Measurements from ENCODE around the gene CDKN2C. TPM values are rescaled to one million over a fixed set of nuclear protein-coding genes. Genes with fewer than 3 reads are reported as not detected.

CDKN2C gene
- total RNA-seq, 1 experiment from 2014 or later: 49.2 TPM

- Histone ChIP-seq H3K36me3 (ENCODE audit: low read depth, low read length) (no peaks in the 10 kb centered on the region), H3K27ac (ENCODE audit: low read length) (no peak overlapping the region), H3F3A (ENCODE audit: low read length, unreplicated experiment) (peaks cover 4% of the 10 kb centered on the region), H3K9ac (ENCODE audit: low read length) (no peak overlapping the region), H4K20me1 (ENCODE audit: low read length) (no peaks in the 10 kb centered on the region), H3K4me3 (ENCODE audit: low read length) (no peak overlapping the region), H3K79me2 (ENCODE audit: low read length) (peaks cover 31% of the 10 kb centered on the region), H3K4me2 (ENCODE audit: low read length) (no peak overlapping the region), H3K9me3 (ENCODE audit: low read length) (no peaks in the 10 kb centered on the region), H3K4me1 (ENCODE audit: insufficient read depth, low read length) (peaks cover 8% of the 10 kb centered on the region), H2AFZ (ENCODE audit: low read length) (no peak overlapping the region), H3K9me2 (replicated peaks; ENCODE audit: low read length) (no peaks in the 10 kb centered on the region), H3K27me3 (ENCODE audit: low read length) (no peaks in the 10 kb centered on the region)
- POLR2A ChIA-PET (ENCODE audit: unreplicated experiment): no interaction called here
- TF ChIP-seq EZH2 (IDR thresholded peaks at IDR 0.05; ENCODE audit: low read length, unreplicated experiment) (no peak), CTCF (conservative IDR thresholded peaks at IDR 0.05; ENCODE audit: low read depth, low read length) (no peak), EZH2phosphoT487 (IDR thresholded peaks at IDR 0.05; ENCODE audit: borderline replicate concordance, low read length) (no peak)
- CTCF ChIA-PET: no interaction called here
- intact Hi-C loops (cut with micrococcal nuclease): loop anchor here (10.0 kb wide), 1 partner anchor 90 kb away; no protein-coding TSS in a partner anchor
- ATAC-seq: no peak
- BruUV-seq (replicated peaks): no TSS peak
- no peak for DNase-seq
Observed at GRCh38 chr1:50964863-50965262, 5.2 kb upstream of the CDKN2C start.

- H3K4me2 ChIP-seq (ENCODE audit: low read length): peak overlapping the region; percentile 95
- H3K36me3 ChIP-seq (ENCODE audit: low read depth, low read length): no peaks in the 10 kb centered on the region
- no peaks in the 10 kb centered on the region; the same call in 1 of the 2 replicates for H4K20me1 ChIP-seq (ENCODE audit: low read length)
- BruUV-seq (replicated peaks): no TSS peak
- H3K27ac ChIP-seq (ENCODE audit: low read length): peak overlapping the region; percentile 84; the same call in 1 of the 2 replicates
- no peaks in the 10 kb centered on the region for H3K9me3 ChIP-seq (ENCODE audit: low read length)
- peaks cover 8% of the 10 kb centered on the region for H3K4me1 ChIP-seq (ENCODE audit: insufficient read depth, low read length)
- H3K4me3 ChIP-seq (ENCODE audit: low read length): peak overlapping the region; percentile 93
- H3F3A ChIP-seq (ENCODE audit: low read length, unreplicated experiment): no peaks in the 10 kb centered on the region
- intact Hi-C loops (cut with micrococcal nuclease): loop anchor here (10.0 kb wide), 1 partner anchor 92 kb away; no protein-coding TSS in a partner anchor
- H3K27me3 ChIP-seq (ENCODE audit: low read length): no peaks in the 10 kb centered on the region
- no peak for ATAC-seq
- ChIA-PET POLR2A (ENCODE audit: unreplicated experiment) (no interaction called here), CTCF (no interaction called here)
- peaks cover 52% of the 10 kb centered on the region for H3K79me2 ChIP-seq (ENCODE audit: low read length)
- H3K9me2 ChIP-seq (replicated peaks; ENCODE audit: low read length): no peaks in the 10 kb centered on the region
- H3K9ac ChIP-seq (ENCODE audit: low read length): peak overlapping the region; percentile 93
- TF ChIP-seq EZH2phosphoT487 (IDR thresholded peaks at IDR 0.05; ENCODE audit: borderline replicate concordance, low read length) (no peak), EZH2 (IDR thresholded peaks at IDR 0.05; ENCODE audit: low read length, unreplicated experiment) (no peak), CTCF (conservative IDR thresholded peaks at IDR 0.05; ENCODE audit: low read depth, low read length) (no peak)
- DNase-seq: peak; percentile 15
- H2AFZ ChIP-seq (ENCODE audit: low read length): peak overlapping the region; percentile 87
Observed at GRCh38 chr1:50966991-50967390, 3.1 kb upstream of the CDKN2C start.

- intact Hi-C loops (cut with micrococcal nuclease): loop anchor here (10.0 kb wide), 1 partner anchor 93 kb away; no protein-coding TSS in a partner anchor
- peak overlapping the region; percentile 84 for H3K27ac ChIP-seq (ENCODE audit: low read length)
- H3K36me3 ChIP-seq (ENCODE audit: low read depth, low read length): no peaks in the 10 kb centered on the region
- BruUV-seq (replicated peaks): TSS peak; percentile 31
- H3F3A ChIP-seq (ENCODE audit: low read length, unreplicated experiment): no peaks in the 10 kb centered on the region
- DNase-seq (peak; percentile 50), ATAC-seq (no peak; the same call in 1 of the 2 replicates)
- TF ChIP-seq CTCF (conservative IDR thresholded peaks at IDR 0.05; ENCODE audit: low read depth, low read length): no peak
- no peak for TF ChIP-seq EZH2 (IDR thresholded peaks at IDR 0.05; ENCODE audit: low read length, unreplicated experiment)
- TF ChIP-seq EZH2phosphoT487 (IDR thresholded peaks at IDR 0.05; ENCODE audit: borderline replicate concordance, low read length): no peak
- H3K27me3 ChIP-seq (ENCODE audit: low read length): no peaks in the 10 kb centered on the region
- H4K20me1 ChIP-seq (ENCODE audit: low read length): no peaks in the 10 kb centered on the region; the same call in 1 of the 2 replicates
- peaks cover 8% of the 10 kb centered on the region for H3K4me1 ChIP-seq (ENCODE audit: insufficient read depth, low read length)
- H3K4me3 ChIP-seq (ENCODE audit: low read length): peak overlapping the region; percentile 93
- peak overlapping the region; percentile 95 for H3K4me2 ChIP-seq (ENCODE audit: low read length)
- POLR2A ChIA-PET (ENCODE audit: unreplicated experiment): interaction anchor here (0.6 kb wide), 2 partner anchors 221 to 247 kb away, joined by 5 to 8 read pairs; no protein-coding TSS in a partner anchor
- no peaks in the 10 kb centered on the region for H3K9me2 ChIP-seq (replicated peaks; ENCODE audit: low read length)
- CTCF ChIA-PET: interaction anchor here (0.7 kb wide), 1 partner anchor 37 kb away, joined by 4 read pairs; no protein-coding TSS in a partner anchor
- H3K79me2 ChIP-seq (ENCODE audit: low read length): peaks cover 58% of the 10 kb centered on the region
- peak overlapping the region; percentile 93 for H3K9ac ChIP-seq (ENCODE audit: low read length)
- peak overlapping the region; percentile 87 for H2AFZ ChIP-seq (ENCODE audit: low read length)
- H3K9me3 ChIP-seq (ENCODE audit: low read length): no peaks in the 10 kb centered on the region
Observed at GRCh38 chr1:50967416-50968157, 2.5 kb upstream of the CDKN2C start.
